ENCODE measurements around the gene AQR. TPM values are rescaled to one million over a fixed set of nuclear protein-coding genes. Genes with fewer than 3 reads are reported as not detected.

The AQR gene
- total RNA-seq, 4 donors from 2014 or later = 14.7 to 29.4 (median 23.4) TPM

DNA sequence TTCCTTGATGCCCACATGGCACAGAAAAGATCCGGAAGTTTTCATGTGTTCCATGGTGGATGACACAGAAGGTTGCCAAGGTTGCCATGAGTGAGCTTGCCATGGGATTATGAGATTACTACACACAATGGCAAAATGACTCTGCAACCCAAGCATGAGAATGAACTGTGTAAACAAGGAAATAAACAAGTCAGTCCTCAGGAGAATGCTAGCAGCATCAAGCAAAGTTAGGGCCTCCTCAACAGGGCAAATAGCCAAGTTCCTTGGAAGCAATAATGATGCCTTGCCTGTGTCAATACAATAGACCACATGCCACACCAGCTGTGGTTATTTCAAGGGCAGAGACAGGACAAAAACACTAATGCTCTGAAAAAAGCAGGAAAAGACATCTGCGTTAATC, 41.8 kb downstream of the AQR start:
- no peak for DNase-seq
- peaks cover 0 to 10% (median 0%) of the 10 kb centered on the region in 3 donors for H3K4me1 ChIP-seq
- no peak overlapping the region for H3K27ac ChIP-seq
- WGBS, 2 donors = 66 to 84% methylated on average over 2 of the region's 2 CpGs
- no peak overlapping the region for H3K4me3 ChIP-seq
- H3K27me3 ChIP-seq = no peaks in the 10 kb centered on the region
- no peak for TF ChIP-seq POLR2A (IDR thresholded peaks at IDR 0.05)
- TF ChIP-seq, protein P1, sequence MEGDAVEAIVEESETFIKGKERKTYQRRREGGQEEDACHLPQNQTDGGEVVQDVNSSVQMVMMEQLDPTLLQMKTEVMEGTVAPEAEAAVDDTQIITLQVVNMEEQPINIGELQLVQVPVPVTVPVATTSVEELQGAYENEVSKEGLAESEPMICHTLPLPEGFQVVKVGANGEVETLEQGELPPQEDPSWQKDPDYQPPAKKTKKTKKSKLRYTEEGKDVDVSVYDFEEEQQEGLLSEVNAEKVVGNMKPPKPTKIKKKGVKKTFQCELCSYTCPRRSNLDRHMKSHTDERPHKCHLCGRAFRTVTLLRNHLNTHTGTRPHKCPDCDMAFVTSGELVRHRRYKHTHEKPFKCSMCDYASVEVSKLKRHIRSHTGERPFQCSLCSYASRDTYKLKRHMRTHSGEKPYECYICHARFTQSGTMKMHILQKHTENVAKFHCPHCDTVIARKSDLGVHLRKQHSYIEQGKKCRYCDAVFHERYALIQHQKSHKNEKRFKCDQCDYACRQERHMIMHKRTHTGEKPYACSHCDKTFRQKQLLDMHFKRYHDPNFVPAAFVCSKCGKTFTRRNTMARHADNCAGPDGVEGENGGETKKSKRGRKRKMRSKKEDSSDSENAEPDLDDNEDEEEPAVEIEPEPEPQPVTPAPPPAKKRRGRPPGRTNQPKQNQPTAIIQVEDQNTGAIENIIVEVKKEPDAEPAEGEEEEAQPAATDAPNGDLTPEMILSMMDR (IDR thresholded peaks at IDR 0.05) = no peak
- no peaks in the 10 kb centered on the region for H3K9me3 ChIP-seq
- H3K36me3 ChIP-seq = peaks cover 0 to 96% (median 9%) of the 10 kb centered on the region in 3 donors
- intact Hi-C loops (cut with DNase I) = no loop called here

- WGBS, 2 donors = 87 to 92% methylated on average over 2 of the region's 2 CpGs
- no peaks in the 10 kb centered on the region for H3K27me3 ChIP-seq
- intact Hi-C loops (cut with DNase I) = no loop called here
Measured at GRCh38 chr15:34914317-34914716, 55.2 kb downstream of the AQR start.

GRCh38 chr15:34905047-34905446, 64.5 kb downstream of the AQR start:
- Histone ChIP-seq H3K36me3 (peaks cover 0 to 99% (median 20%) of the 10 kb centered on the region in 3 donors), H3K27me3 (no peaks in the 10 kb centered on the region), H3K4me3 (no peak overlapping the region), H3K4me1 (no peaks in the 10 kb centered on the region), H3K9me3 (no peaks in the 10 kb centered on the region), H3K27ac (no peak overlapping the region)
- WGBS, 2 donors = 71 to 95% methylated on average over 1 of the region's 1 CpG
- TF ChIP-seq POLR2A (IDR thresholded peaks at IDR 0.05) = no peak
- TF ChIP-seq, protein P1 (IDR thresholded peaks at IDR 0.05) = no peak
- intact Hi-C loops (cut with DNase I) = no loop called here
- DNase-seq = no peak

More at GRCh38 chr15:34914317-34914716, 55.2 kb downstream of the AQR start:
- H3K4me1 ChIP-seq = no peaks in the 10 kb centered on the region
- no peaks in the 10 kb centered on the region for H3K9me3 ChIP-seq
- DNase-seq = no peak
- no peak overlapping the region for H3K4me3 ChIP-seq
- H3K27ac ChIP-seq = no peak overlapping the region
- H3K36me3 ChIP-seq = peaks cover 0 to 99% (median 45%) of the 10 kb centered on the region in 3 donors
- TF ChIP-seq, protein P1 (IDR thresholded peaks at IDR 0.05) = no peak
- no peak for TF ChIP-seq POLR2A (IDR thresholded peaks at IDR 0.05)

GRCh38 chr15:34904527-34904926, 65.0 kb downstream of the AQR start:
- intact Hi-C loops (cut with DNase I) = no loop called here
- Histone ChIP-seq H3K27ac (no peak overlapping the region), H3K4me1 (no peaks in the 10 kb centered on the region), H3K36me3 (peaks cover 0 to 99% (median 19%) of the 10 kb centered on the region in 3 donors), H3K27me3 (no peaks in the 10 kb centered on the region), H3K9me3 (no peaks in the 10 kb centered on the region), H3K4me3 (no peak overlapping the region)
- no peak for DNase-seq
- WGBS, 2 donors = 86 to 94% methylated on average over 1 of the region's 1 CpG
- TF ChIP-seq POLR2A (IDR thresholded peaks at IDR 0.05) = no peak

DNA sequence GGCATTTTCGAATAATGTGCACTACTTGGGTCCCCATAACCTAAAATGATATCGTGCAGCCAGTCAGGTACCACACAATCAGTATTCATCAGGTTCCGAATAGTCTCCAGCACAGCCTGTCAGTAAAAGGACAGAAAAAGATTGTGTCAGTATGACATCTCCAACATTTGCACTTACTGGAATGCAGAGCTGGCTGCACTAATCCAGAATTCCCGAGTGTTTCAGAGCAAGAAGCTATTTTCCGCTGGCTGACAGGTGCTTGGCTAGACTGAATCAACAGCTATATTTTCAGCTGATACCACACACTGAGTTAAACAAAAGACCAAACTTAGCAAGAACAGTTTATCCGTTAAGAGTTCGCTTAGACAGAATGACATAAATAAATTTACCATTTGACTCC, 68.8 kb downstream of the AQR start:
- 77 to 78% methylated on average over 7 of the region's 7 CpGs for WGBS, 2 donors
- intact Hi-C loops (cut with DNase I) = no loop called here
- TF ChIP-seq, protein P1 (IDR thresholded peaks at IDR 0.05) = no peak
- no peak for TF ChIP-seq POLR2A (IDR thresholded peaks at IDR 0.05)
- H3K27me3 ChIP-seq = no peaks in the 10 kb centered on the region
- no peaks in the 10 kb centered on the region for H3K4me1 ChIP-seq
- no peak for DNase-seq
- H3K36me3 ChIP-seq = peaks cover 0 to 99% (median 12%) of the 10 kb centered on the region in 3 donors
- H3K27ac ChIP-seq = no peak overlapping the region
- no peaks in the 10 kb centered on the region for H3K9me3 ChIP-seq
- no peak overlapping the region for H3K4me3 ChIP-seq

DNA sequence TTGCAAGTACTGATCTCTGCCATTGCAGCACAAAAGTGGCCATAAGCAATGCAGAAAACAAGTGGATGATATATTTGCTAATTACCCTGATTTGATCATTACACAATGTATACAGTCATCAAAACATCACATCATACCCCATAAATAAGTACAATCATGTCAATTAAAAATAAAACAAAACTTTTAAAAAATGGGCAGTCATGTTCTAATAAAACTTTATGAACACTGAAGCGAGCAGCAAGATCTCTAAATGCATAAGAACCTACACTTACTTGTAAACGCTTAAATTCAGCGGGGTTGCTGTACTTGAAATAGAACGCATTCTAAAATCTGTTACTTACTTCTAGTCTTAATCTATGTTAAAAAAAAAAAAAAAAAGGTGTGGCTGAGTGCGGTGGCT, 73.4 kb downstream of the AQR start:
- no peaks in the 10 kb centered on the region for H3K4me1 ChIP-seq
- peaks cover 0 to 21% (median 7%) of the 10 kb centered on the region in 3 donors for H3K9me3 ChIP-seq
- H3K36me3 ChIP-seq = peaks cover 9 to 99% (median 19%) of the 10 kb centered on the region in 3 donors
- no peak overlapping the region for H3K27ac ChIP-seq
- no peak overlapping the region for H3K4me3 ChIP-seq
- TF ChIP-seq, protein P1 (IDR thresholded peaks at IDR 0.05) = no peak
- TF ChIP-seq POLR2A (IDR thresholded peaks at IDR 0.05) = no peak
- H3K27me3 ChIP-seq = no peaks in the 10 kb centered on the region
- WGBS, 2 donors = 96 to 98% methylated on average over 5 of the region's 5 CpGs
- no peak for DNase-seq
- intact Hi-C loops (cut with DNase I) = no loop called here

Measured in esophagus squamous epithelium (tissue), 5 donors.